HG03439 (cell line): Measurements from ENCODE around the gene TEX38.
"Not testable (repeated sequence)": the region's sequence is repeated elsewhere in the genome, so short reads cannot be mapped to it uniquely, and the experiment has no call there.

ENCODE experiments used
- ATAC-seq: cut with Tn5 transposase; IDR thresholded peaks from one replicate; pipeline ENCODE4 v1.9.1; 2021; ENCODE audit warnings: mild to moderate bottlenecking, moderate library complexity; ENCODE audit not compliant: unreplicated experiment

Gene TEX38

DNA sequence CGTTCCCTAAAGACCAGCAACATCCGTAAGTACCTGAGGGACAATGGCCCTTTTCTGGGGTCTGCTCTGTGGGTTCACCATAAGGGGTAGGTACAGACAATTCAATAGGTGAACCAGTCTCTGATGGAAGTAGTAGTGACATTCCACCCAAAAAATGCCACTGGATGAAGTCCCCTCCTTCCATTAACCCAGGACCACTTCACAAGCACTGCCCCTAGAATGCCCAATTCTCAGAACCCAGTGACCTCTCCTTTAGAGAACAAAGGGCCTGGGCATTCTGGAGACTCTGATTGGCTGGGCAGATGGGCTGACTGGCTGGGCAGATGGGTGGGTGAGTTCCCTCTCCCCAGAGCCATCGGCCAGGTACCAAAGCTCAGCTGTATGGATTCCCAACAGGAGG lies at the start of gene TEX38:
TSS of gene TEX38 (plus strand) at position 301 of the 400 bp plus-strand sequence. CDS start at position 382, 81 bp downstream.
- ATAC-seq, result no peak

DNA sequence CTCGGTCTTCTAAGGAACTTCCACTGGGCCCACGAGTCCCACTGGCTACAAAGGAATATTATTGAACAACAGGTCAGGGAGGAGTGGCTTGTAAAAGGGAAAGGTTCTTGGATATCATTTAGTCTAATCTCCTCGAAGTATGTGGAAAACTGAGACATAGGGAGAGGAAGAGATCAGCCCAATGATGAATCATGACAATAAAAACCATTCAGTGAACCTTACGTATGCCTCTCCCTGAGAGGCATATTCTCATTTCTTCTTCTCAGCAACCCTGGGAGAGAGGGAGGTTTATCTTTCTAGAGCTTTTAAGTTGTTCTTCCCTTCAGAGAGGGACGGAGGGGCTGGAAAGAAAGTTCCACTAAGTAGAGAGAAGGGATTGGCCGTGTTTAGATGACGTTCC lies 49.7 kb upstream of the TEX38 start:
- ATAC-seq, result no peak

DNA sequence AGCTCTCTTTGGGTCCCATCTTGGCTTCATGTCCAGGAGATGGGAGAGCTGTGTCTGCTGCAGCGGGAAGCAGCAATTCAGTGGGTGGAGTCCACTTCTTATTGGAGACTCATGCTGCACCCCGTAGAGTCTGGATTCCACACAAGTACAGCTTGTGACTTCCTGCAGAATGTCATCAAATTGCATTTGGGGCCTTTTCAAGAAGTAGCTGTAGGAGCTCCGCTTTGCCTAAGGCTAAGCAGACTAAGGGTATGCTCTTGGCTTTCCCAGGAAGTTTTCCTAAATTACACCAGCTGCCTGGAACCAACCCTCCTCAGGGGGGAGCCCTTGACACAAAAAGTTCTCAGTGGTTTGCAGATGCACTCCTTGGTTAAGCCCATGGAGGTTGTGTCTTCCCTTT lies 49.3 kb upstream of the TEX38 start:
- no peak for ATAC-seq

DNA sequence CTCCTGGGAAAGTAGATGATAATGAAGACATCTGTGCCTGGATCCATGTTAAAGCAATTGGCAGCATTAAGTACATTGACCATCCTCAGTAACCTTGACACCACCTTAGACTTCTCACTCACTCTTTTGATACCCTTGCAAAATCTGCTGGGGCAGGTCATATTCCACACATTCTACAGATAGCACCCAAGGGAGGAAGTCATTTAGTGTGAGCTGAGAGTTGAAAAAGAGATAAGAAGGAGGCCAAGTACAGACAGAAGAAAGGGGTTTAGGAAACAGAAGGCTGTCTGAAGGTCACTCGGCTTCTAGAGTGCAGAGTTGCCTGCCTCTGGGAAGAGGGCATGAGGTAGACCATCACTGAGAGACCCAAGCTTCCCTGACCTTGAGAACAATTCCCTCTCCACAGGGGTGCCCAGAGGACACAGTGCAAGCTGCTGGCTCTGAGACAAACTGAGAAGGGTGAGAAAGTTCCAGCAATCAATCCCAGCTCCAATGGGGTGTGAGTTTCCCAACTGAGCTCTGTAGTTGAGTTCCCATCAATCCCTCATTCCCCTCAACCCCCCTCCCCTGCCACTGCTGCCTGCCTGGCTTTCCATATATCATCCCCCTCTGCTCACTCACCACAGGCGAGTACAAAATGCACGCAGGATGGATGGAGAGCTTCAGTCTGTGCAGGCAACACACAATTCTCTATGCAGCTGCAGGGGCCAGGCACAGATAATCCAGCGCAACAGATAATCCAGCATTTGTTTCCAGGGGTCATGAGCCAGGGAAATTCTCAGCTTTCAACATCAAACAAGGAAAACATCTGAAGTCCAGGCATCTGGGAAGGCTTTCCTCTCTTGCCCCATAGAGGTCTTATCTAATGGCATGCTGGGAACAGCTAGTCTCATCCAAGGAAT lies 47.7 kb upstream of the TEX38 start:
- no peak for ATAC-seq

DNA sequence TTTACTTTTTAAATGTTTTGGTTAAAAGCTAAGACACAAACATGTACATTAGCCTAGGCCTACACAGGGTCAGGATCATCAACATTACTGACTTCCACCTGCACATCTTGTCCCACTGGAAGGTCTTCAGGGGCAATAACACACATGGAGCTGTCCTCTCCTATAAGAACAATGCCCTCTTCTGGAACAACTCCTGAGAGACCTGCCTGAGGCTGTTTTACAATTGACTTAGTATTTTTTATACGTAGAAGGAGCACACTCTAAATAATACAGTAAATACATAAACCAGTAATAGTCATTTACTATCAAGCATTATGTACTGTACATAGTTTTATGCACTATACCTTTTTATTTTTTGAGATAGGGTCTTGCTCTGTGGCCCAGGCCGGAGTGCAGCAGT lies 40.9 kb upstream of the TEX38 start:
- ATAC-seq, result no peak

DNA sequence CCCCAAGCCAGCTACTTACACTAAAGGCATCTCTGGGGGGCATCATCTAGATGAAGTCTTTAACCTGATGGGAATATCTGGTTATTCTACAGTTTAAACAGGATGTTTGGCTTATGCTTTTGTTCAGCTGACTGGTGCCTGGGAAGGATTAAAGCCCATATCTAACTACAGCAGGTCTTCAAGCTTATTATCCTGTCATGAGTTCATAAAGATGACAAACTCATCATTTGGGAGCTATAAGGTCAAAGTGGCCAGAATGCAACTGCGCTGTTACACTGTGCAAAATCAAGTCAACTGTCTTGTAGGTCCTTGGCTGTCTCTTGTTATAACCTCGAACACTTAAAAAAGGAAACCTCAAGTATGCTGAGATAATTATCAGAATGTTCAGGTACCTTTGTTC lies 36.4 kb upstream of the TEX38 start:
- no peak for ATAC-seq

DNA sequence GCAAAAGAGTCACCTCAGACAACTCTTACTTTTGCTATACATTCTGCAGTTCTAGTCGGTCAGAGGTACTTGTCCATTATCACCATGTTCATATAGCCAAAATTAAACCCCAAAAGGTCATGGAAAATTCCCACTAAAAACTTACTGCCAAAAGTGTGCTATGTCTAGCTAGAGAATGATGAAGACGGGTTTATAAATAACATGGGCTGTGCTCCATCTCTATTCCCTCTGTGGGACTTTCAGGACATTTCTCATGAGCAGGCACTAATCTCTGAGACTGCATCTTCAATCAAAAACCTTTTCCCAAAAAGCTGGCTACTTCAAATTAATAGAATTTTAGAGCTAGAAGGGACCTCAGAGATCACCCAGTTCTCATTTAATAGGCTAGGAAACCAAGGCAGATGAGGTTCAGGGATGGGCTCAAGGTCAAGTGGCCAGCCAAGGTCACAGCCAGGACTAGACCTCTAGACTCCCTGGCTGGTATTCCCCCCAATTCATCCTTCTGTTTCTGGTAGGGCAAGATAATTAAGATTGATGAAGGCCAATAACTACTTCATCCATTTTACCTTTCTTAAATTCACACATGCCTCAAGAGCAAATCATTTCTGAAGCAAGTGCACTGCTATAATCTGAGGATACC lies 34.1 kb upstream of the TEX38 start:
- no peak for ATAC-seq

DNA sequence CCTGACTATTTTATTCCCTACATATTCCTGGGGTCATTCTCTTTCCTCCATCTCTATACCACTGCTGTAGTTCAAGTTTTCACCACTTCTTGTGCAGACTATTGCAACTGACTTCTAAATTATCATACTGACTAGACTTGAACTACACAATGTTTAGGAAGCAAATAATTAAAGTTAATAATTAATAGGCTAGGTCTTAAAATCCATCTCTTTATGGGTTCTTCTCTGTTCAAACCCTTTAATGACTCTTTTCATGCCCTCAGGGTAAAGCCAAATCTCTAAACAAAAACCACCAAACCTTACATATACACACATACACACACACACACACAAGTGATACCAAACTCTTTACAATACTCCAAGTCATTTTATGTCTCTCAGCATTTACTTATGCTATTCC lies 32.7 kb upstream of the TEX38 start:
- ATAC-seq, result no peak

DNA sequence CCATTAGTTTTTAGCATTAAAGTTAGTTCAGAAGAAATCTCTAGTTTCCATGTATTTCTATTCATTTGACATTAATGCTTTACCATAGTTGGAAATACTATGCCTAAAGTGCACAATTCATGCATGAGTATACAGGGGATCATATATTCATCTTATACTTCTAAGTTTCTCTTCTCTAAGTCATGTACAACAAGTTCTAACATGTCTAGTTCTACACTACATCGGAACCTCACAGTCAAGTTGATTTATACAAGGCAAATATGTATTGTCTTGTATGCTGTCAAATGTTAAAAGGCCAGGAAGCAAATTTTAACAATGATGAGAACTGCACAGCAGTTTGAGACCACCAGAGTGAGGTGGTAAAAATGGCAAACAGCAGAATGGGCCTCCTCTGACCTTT lies 32.1 kb upstream of the TEX38 start:
- ATAC-seq, result no peak

DNA sequence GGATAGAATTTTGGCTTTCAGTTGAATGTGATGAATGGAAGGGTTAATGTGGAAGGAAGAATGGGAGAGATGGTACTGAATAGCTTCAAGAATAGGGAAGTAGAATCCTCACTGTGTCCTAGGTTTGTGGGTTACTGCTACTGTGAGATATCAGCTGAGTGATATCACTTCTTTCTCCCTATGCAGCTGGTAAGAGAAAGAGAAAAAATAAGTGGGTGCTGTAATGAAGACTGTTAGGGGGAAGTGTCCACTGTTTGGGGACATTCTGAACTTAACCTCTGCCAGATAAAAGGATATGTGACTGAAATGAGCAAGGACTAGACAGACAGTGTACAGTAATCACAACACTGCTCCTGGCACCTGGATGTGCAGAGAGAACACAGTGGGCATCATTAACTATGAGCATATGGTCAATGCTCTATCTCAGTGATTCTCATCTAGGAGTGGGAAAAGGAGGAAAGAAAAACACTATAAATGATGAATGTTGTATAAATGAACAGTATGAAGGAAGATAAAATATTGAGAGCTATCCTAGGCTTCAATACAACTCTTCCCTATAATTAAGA lies 29.5 kb upstream of the TEX38 start:
- ATAC-seq, result no peak

DNA sequence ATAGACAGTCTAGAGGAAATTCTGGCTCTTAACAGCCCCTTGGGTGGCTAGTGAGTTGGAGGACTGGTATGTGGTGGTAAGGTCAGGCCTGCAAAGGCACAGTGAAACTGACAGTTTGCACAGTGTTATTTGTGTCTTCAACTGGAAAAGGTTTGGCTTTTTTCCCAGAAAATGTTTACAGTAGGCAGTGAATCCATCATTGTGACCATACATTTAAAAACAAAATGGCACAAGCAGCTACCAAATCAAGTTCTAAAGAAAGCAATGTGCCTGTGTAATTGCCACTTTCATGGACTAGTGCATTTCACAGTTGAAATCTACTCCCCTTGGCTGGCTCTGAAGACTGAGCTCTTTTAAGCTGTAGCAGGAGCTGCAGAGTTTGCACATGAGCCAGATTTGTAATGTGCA lies 28.3 kb upstream of the TEX38 start:
- ATAC-seq, result no peak

DNA sequence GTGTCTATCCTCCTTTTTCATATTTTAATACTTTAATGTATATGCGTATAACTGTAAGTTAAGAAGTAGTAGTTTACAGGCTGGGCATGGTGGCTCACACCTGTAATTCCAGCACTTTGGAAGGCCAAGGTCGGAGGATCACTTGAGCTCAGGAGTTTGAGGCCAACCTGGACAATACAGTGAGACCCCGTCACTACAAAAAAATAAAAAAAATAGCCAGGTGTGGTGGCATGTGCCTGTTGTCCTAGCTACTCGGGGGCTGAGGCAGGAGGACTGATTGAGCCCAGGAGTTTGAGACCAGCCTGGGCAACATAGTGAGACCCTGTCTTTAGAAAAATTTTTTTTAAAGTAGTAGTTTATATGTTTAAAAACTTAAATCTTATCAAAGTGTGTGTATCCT lies 25.8 kb upstream of the TEX38 start:
- ATAC-seq, result no peak

DNA sequence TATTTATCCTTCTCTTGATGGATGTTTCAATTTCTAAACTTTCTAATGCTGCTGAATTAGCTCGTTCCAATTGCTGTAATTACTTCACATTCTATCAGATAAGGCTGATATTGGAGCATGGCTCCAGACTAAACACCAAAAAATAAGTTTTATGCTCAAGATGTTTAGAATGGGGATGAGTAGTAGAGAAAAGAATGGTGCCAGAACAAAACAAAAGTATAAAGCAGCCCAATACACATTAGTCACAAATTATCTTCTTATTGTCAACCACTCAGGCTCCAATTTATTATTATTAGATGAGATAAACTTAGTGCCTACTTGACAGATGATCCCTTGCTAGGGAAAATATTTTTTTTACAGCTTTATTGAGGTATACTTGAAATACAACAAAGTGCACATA lies 25.3 kb upstream of the TEX38 start:
- ATAC-seq, result no peak

DNA sequence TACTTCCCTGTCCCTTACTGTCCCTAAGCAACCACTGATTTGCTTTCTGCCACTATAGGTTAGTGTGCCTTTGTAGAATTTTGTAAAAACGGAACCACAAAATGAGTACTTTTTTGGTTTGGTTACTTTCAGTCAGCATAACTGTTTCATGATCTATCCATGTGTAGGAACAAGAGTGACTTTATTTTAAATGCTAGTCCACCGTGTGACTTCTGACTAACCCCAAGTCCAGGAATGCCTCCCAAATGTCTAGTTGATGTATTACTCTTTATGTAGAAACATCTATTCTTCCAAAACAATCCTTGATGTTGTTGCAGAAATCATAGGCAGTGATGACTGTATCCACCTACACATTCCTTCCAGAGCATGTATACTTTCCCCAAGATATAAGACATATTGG lies 24.8 kb upstream of the TEX38 start:
- no peak for ATAC-seq

DNA sequence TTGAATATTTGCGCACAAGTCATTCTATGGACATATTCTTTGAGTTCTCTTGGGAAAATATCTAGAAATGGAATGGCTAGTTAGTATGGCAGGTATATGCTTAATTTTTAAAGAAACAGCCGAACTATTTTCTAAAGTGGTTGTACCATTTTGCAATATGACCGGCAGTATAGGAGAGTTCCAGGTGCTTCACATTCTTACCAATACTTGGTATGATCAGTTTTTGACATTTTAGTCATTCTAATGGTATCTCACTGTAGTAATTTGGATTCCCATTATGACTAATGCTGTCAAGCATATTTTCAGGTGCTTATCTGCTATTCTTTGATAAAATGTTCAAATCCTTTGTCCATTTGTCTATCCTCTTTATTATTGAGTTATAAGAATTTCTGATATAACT lies 24.0 kb upstream of the TEX38 start:
- no peak for ATAC-seq

DNA sequence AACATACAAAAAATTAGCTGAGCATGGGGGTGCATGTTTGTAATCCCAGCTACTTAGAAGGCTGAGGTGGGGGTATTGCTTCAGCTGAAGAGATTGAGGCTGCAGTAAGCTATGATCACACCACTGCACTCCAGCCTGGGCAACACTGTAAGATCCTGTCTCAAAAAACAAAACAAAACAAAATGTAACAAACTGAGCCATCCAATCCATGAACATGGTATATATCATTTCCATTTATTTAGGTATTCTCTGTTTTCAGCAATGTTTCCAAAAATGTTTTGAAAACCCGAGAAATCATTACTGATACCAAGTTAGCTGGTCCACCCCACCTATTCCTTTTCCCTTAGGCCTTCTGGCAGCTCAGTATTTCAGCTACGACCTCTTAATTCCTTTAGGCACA lies 21.9 kb upstream of the TEX38 start:
- ATAC-seq, result no peak

DNA sequence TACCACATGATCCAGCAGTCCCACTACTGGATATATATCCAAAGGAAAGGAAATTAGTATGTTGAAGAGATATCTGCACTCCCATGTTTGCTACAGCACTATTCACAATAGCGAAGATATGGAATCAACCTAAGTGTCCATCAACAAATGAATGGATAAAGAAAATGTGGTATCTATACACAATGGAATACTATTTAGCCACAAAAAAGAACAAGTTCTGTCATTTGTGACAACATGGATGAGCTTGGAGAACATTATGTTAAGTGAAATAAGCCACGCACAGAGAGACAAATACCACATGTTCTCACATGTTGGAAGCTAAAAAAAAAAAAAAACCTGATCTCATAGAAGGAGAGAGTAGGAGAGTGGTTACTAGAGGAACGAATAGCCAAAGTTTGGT lies 21.2 kb upstream of the TEX38 start:
- no peak for ATAC-seq

DNA sequence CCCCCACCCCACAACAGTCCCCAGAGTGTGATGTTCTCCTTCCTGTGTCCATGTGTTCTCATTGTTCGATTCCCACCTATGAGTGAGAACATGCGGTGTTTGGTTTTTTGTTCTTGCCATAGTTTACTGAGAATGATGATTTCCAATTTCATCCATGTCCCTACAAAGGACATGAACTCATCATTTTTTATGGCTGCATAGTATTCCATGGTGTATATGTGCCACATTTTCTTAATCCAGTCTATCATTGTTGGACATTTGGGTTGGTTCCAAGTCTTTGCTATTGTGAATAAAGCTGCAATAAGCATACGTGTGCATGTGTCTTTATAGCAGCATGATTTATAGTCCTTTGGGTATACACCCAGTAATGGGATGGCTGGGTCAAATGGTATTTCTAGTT lies 20.5 kb upstream of the TEX38 start:
- ATAC-seq, result not testable (repeated sequence)

DNA sequence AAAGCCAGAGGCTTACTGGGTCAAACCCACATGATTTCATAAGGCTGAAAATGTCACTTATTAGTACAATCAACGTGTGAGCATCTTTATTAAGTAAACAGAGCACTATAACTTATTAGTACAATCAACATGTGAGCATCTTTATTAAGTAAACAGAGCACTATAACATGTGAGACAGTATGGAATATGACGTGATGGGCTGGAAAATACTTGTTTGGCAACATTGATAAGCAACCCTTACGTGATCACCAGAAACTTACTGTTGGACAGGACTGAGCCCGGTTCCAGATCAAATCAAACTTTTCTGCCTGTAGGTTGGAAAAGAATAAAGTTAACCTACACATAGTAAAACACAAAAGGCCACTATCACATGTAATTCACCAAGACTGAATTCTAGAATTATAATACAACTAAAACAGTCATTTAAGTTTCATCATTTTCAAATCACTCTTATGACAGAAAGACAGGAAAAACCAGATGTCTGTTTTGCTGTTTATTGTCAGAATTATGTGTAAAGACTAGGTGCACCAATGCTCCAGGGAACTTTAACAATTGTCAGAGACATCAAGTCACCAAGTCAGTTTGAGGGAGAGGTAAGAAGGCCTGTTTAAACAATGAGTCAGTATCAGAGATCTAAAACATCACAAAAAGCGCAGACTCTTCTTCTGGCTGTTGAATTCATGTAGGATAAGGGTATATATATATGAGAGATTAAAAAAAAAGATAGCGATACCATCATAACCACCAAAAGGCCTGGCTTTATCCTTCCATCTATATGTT lies 19.1 kb upstream of the TEX38 start:
- ATAC-seq, result no peak

DNA sequence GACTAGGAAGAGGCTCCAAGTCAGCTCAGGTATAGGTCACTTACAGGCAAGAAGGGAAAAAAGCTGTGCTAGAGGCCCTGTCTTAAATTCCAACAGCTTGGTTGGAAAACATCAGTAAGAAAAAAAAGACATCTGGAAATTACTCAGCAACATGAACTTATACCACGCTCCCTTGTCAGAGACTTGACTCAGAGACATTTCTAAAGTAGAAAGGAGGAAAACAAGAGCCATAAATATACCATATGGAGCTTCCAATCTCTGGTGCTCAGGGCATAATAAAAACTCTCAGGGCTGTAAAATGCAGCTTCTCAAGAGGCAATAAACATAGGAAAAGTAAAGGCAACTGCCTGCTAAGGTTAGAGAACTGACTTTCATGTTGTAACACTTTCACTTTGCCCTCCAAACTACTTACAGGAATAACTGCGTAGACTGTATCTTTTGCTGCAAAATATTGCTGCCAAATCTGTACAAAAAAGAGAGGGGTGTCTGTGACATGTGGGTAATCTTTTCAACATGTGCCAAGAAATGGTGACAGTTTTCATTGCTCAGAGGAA lies 18.2 kb upstream of the TEX38 start:
- ATAC-seq, result no peak

DNA sequence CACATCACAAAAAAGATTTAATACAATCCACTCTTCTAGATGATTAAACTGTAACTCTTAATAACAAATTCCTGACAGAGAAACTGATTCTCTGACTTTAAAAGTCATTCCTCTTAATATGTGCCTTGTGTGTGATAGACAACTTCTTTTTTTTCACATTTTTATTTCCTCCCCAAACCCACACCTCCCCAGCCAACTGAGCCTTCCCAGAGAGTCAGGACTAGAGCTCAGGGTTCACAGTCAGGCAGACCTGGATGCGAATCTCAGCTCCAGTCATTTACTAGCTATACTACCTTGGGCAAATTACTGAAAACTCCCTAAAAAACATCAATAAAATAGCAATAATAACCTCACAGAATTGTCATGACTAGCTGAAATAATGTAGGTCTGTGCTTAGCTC lies 17.6 kb upstream of the TEX38 start:
- ATAC-seq, result no peak
